Measurements from ENCODE around the gene PAX6. TPM values are rescaled to one million over a fixed set of nuclear protein-coding genes. Genes with fewer than 3 reads are reported as not detected.

The PAX6 gene
- 34.4 TPM for total RNA-seq

DNA sequence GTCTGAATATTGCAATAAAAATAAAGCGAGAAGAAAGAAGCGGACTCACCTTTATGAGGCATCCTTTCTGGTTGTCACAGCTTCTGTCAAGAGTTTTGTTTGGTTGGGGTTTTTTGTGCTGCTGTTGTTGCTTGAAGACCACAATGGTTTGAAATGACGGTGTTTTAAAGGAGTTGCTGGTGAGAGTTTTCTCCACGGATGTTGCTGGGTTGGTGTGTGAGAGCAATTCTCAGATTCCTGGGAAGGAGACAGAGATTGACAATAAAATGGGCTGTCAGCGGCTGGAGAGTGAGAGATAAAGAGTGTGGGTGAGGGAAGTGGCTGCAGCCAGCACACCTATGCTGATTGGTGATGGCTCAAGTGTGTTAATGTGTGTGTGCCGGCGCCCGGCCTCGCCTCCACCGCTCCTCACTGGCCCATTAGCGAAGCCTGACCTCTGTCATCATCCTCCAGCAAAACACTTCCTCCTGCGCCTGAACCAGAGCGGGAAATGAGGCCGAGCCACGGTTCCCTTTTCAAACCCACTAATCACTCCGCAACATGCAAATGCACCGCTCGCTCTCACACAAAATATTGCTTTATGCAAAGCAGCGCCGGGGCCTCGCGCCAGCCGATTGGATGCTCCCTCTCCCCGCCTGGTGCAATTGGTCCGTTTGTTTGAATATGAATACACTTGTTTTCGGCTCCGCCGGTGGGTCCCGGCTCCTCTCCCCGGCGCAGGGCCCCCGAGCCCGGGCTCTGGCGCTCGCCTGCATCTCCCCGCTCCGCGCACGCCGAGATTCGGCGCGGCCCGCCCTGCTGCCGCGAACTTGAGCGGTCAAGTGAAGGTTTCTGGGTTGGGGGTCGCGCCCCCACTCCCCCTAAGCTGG, at the start of gene PAX6:
Gene PAX6, minus strand, starts transcription at position 544 of the 869 bp plus-strand sequence. CDS start 4,911 bp downstream, outside the sequence.

All from parietal lobe (tissue), 1 donor.